HepG2 (cell line): ENCODE data around the gene FBXW2. TPM values are rescaled to one million over a fixed set of nuclear protein-coding genes. Genes with fewer than 3 reads are reported as not detected.

Experiments used
- CREM ChIP-seq, 2 experiments: sonication (generic) in 1 of 2; formaldehyde crosslinking in 1 of 2; IDR thresholded peaks; 2 replicates each; pipeline versions ENCODE4 v1.4.0 to v1.6.1; 2016 to 2020; ENCODE audit warnings: antibody characterized with exemption in 1 of 2, mild to moderate bottlenecking in 1 of 2, missing genetic modification reagents in 1 of 2
- HNRNPLL ChIP-seq: fragments of 200-400 bp; formaldehyde crosslinking; IDR thresholded peaks from 2 replicates; pipeline ENCODE4 v1.6.1; 2017; ENCODE audit warnings: mild to moderate bottlenecking, low read depth, low read length; ENCODE audit not compliant: poor library complexity, severe bottlenecking
- KLF11 ChIP-seq: IDR thresholded peaks from 2 replicates; pipeline ENCODE4 v1.6.1; 2016; ENCODE audit warnings: missing compliant biosample characterization
- NFE2L1 ChIP-seq: sonication (generic); formaldehyde crosslinking; IDR thresholded peaks from 2 replicates; pipeline ENCODE4 v1.4.0; 2020; ENCODE audit warnings: missing genetic modification reagents, mild to moderate bottlenecking, borderline replicate concordance
- NFIC ChIP-seq: IDR thresholded peaks from 2 replicates; pipeline ENCODE4 v1.6.1; 2012; ENCODE audit warnings: mild to moderate bottlenecking, low read length, inconsistent platforms
- NFYC ChIP-seq: IDR thresholded peaks from 2 replicates; pipeline ENCODE4 v1.6.1; 2016; ENCODE audit warnings: missing genetic modification reagents, missing compliant biosample characterization
- POLR2G ChIP-seq: fragments of 200-400 bp; formaldehyde crosslinking; IDR thresholded peaks from 2 replicates; pipeline ENCODE4 v1.6.1; 2018; ENCODE audit warnings: mild to moderate bottlenecking, low read depth, low read length, moderate library complexity
- RORA ChIP-seq: sonication (generic); formaldehyde crosslinking; IDR thresholded peaks from 2 replicates; pipeline ENCODE4 v1.5.0; 2020; ENCODE audit warnings: mild to moderate bottlenecking, missing genetic modification reagents, moderate library complexity
- SKI ChIP-seq: fragments of 450-650 bp; IDR thresholded peaks from one replicate; pipeline ENCODE4 v1.6.1; 2018; ENCODE audit warnings: mild to moderate bottlenecking; ENCODE audit not compliant: partially characterized antibody
- SRSF1 ChIP-seq: fragments of 200-400 bp; formaldehyde crosslinking; optimal IDR thresholded peaks from 2 replicates; pipeline ENCODE3; 2017; ENCODE audit warnings: mild to moderate bottlenecking, low read depth, low read length, moderate library complexity
- TEAD3 ChIP-seq: optimal IDR thresholded peaks from 2 replicates; pipeline ENCODE3; 2016; ENCODE audit warnings: borderline replicate concordance
- ZFP41 ChIP-seq: sonication (generic); formaldehyde crosslinking; IDR thresholded peaks from 2 replicates; pipeline ENCODE4 v1.4.0; 2020; ENCODE audit warnings: mild to moderate bottlenecking, missing genetic modification reagents, borderline replicate concordance
- ZNF234 ChIP-seq: sonication (generic); formaldehyde crosslinking; conservative IDR thresholded peaks from 2 replicates; pipeline ENCODE4 v1.5.1; 2020; ENCODE audit warnings: mild to moderate bottlenecking, missing genetic modification reagents
- ZNF790 ChIP-seq: sonication (generic); formaldehyde crosslinking; IDR thresholded peaks from 2 replicates; pipeline ENCODE4 v1.8.0; 2022; ENCODE audit warnings: missing genetic modification reagents, mild to moderate bottlenecking, borderline replicate concordance
- polyA plus RNA-seq, 8 experiments: library from polyadenylated mRNA; depleted of rRNA in 3 of 8; stranded (reverse) in 7 of 8; unstranded in 1 of 8; fragments of >200 nt; fragmentation: Illumina TruSeq in 4 of 8; extraction: Trizol in 4 of 8; gene quantifications; 2 replicates each; pipeline versions ENCODE4 v1.2.1 to v1.2.3, GENCODE V29; 2011 to 2016; ENCODE audit warnings: low read depth in 4 of 8, missing spikeins in 1 of 8, mixed read lengths in 1 of 8; ENCODE audit not compliant: insufficient read depth in 1 of 8
- total RNA-seq, 5 experiments: library from RNA; depleted of rRNA; stranded (reverse); fragments of >200 nt; fragmentation: Illumina TruSeq; extraction: Trizol; gene quantifications; 2 replicates each; pipeline ENCODE4 v1.2.3, GENCODE V29; 2016; ENCODE audit warnings: low read depth in 1 of 5
- TF ChIP-seq, protein P1 (sequence below): sonication (generic); formaldehyde crosslinking; conservative IDR thresholded peaks from 2 replicates; pipeline ENCODE4 v1.4.0; 2020; ENCODE audit warnings: missing genetic modification reagents
- TF ChIP-seq, protein P2 (sequence below): sonication (generic); formaldehyde crosslinking; IDR thresholded peaks from 2 replicates; pipeline ENCODE4 v1.9.0; 2021; ENCODE audit warnings: missing genetic modification reagents, mild to moderate bottlenecking, borderline replicate concordance
- TF ChIP-seq, protein P3 (sequence below): sonication (generic); formaldehyde crosslinking; conservative IDR thresholded peaks from 2 replicates; pipeline ENCODE4 v1.4.0; 2020; ENCODE audit warnings: mild to moderate bottlenecking, missing genetic modification reagents, moderate library complexity
- TF ChIP-seq, protein P4 (sequence below): sonication (generic); formaldehyde crosslinking; conservative IDR thresholded peaks from 2 replicates; pipeline ENCODE4 v1.8.0; 2022; ENCODE audit warnings: missing genetic modification reagents
- TF ChIP-seq, protein P5 (sequence below): sonication (generic); formaldehyde crosslinking; conservative IDR thresholded peaks from 2 replicates; pipeline ENCODE4 v1.5.0; 2020; ENCODE audit warnings: missing genetic modification reagents

The FBXW2 gene
- total and polyA plus RNA-seq, 2 of the 13 experiments (the other 11 are each of a cell fraction or from before 2014, with no cell fraction given), result 35.4 to 43.1 TPM

DNA sequence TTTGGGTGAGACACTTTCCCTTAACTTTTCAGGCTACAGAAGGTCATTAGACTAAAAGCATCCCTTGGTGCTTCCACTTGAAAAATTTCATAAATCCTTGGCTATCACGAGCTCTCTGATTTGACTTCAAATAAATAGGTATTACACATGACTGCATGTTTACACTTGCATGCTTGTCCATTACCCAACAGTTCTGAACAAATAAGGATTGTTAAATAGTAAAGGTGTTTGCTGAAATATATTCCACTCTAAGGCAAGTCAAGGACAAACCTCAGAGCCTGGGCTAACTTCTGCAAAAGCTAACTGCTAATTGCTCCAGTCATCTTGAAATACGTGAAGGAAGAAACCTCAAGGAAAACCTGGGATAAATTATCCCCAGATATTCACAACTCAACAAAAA lies 14.5 kb downstream of the FBXW2 start (continued):
- no peak for TF ChIP-seq ZFP41 (CRISPR knock-in tag)
- TF ChIP-seq KLF11 (CRISPR knock-in tag), result no peak; the same call in 1 of the 2 replicates
- TF ChIP-seq SKI, result no peak
- no peak for TF ChIP-seq SRSF1
- TF ChIP-seq, protein P1, sequence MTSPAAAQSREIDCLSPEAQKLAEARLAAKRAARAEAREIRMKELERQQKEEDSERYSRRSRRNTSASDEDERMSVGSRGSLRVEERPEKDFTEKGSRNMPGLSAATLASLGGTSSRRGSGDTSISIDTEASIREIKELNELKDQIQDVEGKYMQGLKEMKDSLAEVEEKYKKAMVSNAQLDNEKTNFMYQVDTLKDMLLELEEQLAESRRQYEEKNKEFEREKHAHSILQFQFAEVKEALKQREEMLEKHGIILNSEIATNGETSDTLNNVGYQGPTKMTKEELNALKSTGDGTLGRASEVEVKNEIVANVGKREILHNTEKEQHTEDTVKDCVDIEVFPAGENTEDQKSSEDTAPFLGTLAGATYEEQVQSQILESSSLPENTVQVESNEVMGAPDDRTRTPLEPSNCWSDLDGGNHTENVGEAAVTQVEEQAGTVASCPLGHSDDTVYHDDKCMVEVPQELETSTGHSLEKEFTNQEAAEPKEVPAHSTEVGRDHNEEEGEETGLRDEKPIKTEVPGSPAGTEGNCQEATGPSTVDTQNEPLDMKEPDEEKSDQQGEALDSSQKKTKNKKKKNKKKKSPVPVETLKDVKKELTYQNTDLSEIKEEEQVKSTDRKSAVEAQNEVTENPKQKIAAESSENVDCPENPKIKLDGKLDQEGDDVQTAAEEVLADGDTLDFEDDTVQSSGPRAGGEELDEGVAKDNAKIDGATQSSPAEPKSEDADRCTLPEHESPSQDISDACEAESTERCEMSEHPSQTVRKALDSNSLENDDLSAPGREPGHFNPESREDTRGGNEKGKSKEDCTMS (CRISPR knock-in tag), result no peak
- TF ChIP-seq, protein P2, sequence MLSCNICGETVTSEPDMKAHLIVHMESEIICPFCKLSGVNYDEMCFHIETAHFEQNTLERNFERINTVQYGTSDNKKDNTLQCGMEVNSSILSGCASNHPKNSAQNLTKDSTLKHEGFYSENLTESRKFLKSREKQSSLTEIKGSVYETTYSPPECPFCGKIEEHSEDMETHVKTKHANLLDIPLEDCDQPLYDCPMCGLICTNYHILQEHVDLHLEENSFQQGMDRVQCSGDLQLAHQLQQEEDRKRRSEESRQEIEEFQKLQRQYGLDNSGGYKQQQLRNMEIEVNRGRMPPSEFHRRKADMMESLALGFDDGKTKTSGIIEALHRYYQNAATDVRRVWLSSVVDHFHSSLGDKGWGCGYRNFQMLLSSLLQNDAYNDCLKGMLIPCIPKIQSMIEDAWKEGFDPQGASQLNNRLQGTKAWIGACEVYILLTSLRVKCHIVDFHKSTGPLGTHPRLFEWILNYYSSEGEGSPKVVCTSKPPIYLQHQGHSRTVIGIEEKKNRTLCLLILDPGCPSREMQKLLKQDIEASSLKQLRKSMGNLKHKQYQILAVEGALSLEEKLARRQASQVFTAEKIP, result no peak
- peak; percentile 82 for TF ChIP-seq TEAD3 (CRISPR knock-in tag)
- TF ChIP-seq, protein P3, sequence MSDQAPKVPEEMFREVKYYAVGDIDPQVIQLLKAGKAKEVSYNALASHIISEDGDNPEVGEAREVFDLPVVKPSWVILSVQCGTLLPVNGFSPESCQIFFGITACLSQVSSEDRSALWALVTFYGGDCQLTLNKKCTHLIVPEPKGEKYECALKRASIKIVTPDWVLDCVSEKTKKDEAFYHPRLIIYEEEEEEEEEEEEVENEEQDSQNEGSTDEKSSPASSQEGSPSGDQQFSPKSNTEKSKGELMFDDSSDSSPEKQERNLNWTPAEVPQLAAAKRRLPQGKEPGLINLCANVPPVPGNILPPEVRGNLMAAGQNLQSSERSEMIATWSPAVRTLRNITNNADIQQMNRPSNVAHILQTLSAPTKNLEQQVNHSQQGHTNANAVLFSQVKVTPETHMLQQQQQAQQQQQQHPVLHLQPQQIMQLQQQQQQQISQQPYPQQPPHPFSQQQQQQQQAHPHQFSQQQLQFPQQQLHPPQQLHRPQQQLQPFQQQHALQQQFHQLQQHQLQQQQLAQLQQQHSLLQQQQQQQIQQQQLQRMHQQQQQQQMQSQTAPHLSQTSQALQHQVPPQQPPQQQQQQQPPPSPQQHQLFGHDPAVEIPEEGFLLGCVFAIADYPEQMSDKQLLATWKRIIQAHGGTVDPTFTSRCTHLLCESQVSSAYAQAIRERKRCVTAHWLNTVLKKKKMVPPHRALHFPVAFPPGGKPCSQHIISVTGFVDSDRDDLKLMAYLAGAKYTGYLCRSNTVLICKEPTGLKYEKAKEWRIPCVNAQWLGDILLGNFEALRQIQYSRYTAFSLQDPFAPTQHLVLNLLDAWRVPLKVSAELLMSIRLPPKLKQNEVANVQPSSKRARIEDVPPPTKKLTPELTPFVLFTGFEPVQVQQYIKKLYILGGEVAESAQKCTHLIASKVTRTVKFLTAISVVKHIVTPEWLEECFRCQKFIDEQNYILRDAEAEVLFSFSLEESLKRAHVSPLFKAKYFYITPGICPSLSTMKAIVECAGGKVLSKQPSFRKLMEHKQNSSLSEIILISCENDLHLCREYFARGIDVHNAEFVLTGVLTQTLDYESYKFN (CRISPR knock-in tag), result peak; percentile 84
- TF ChIP-seq HNRNPLL, result no peak
- TF ChIP-seq, protein P4, sequence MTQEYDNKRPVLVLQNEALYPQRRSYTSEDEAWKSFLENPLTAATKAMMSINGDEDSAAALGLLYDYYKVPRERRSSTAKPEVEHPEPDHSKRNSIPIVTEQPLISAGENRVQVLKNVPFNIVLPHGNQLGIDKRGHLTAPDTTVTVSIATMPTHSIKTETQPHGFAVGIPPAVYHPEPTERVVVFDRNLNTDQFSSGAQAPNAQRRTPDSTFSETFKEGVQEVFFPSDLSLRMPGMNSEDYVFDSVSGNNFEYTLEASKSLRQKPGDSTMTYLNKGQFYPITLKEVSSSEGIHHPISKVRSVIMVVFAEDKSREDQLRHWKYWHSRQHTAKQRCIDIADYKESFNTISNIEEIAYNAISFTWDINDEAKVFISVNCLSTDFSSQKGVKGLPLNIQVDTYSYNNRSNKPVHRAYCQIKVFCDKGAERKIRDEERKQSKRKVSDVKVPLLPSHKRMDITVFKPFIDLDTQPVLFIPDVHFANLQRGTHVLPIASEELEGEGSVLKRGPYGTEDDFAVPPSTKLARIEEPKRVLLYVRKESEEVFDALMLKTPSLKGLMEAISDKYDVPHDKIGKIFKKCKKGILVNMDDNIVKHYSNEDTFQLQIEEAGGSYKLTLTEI, result no peak
- no peak for TF ChIP-seq RORA (CRISPR knock-in tag)
- no peak for TF ChIP-seq POLR2G
- no peak for TF ChIP-seq ZNF234 (CRISPR knock-in tag)
- no peak for TF ChIP-seq ZNF790
- TF ChIP-seq NFYC (CRISPR knock-in tag), result no peak
- no peak for TF ChIP-seq NFE2L1
- peak; percentile 73; the same call in 1 of the 2 replicates for TF ChIP-seq CREM (IDR thresholded peaks at IDR 0.05)
- TF ChIP-seq CREM (CRISPR knock-in tag; IDR thresholded peaks at IDR 0.05), result no peak
- TF ChIP-seq, protein P5, sequence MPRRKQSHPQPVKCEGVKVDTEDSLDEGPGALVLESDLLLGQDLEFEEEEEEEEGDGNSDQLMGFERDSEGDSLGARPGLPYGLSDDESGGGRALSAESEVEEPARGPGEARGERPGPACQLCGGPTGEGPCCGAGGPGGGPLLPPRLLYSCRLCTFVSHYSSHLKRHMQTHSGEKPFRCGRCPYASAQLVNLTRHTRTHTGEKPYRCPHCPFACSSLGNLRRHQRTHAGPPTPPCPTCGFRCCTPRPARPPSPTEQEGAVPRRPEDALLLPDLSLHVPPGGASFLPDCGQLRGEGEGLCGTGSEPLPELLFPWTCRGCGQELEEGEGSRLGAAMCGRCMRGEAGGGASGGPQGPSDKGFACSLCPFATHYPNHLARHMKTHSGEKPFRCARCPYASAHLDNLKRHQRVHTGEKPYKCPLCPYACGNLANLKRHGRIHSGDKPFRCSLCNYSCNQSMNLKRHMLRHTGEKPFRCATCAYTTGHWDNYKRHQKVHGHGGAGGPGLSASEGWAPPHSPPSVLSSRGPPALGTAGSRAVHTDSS (CRISPR knock-in tag), result no peak
- peak; percentile 77; the same call in 1 of the 2 replicates for TF ChIP-seq NFIC
